OCI-LY7 (cell line): Measurements from ENCODE around the gene HES4. TPM values are rescaled to one million over a fixed set of nuclear protein-coding genes. Genes with fewer than 3 reads are reported as not detected.

Source experiments
- BruUV-seq: library from RNA; stranded (reverse); fragments of 400-500 nt; replicated peaks from 2 replicates; lab custom pipeline; 2021; lab: Mats Ljungman, UMichigan
- CTCF ChIA-PET: fragments of 300-600 bp; sonication (Branson Sonifier 250); formaldehyde crosslinking; loops from one replicate; lab custom pipeline; 2022; ENCODE audit warnings: antibody characterized with exemption; ENCODE audit not compliant: unreplicated experiment; lab: Charles Lee
- POLR2A ChIA-PET: fragments of 300-600 bp; sonication (Branson Sonifier 250); formaldehyde crosslinking; loops from one replicate; lab custom pipeline; 2022; ENCODE audit warnings: antibody characterized with exemption; lab: Charles Lee
- DNase-seq: peaks from one replicate; pipeline ENCODE4 v3.0.0-alpha.2; 2015; ENCODE audit warnings: low spot score
- H2AFZ ChIP-seq: fragments of 200-600 bp; sonication (generic), shearing (Covaris generic); 2 replicates; pipeline ENCODE4 v1.6.1; 2014; ENCODE audit warnings: mild to moderate bottlenecking, antibody characterized with exemption, low read length, moderate library complexity
- H3K27ac ChIP-seq: fragments of 200-600 bp; sonication (generic); 2 replicates; pipeline ENCODE4 v1.5.1; 2014; ENCODE audit warnings: mixed run types, low read depth, mild to moderate bottlenecking, moderate library complexity, low read length, inconsistent platforms; ENCODE audit not compliant: poor library complexity, severe bottlenecking
- H3K36me3 ChIP-seq: fragments of 200-600 bp; sonication (generic); 2 replicates; pipeline ENCODE4 v1.6.1; 2014; ENCODE audit warnings: mild to moderate bottlenecking, antibody characterized with exemption, low read length, moderate library complexity, mixed read lengths; ENCODE audit not compliant: insufficient read depth
- H3K4me1 ChIP-seq: fragments of 200-600 bp; sonication (generic); 2 replicates; pipeline ENCODE4 v1.5.1; 2014; ENCODE audit warnings: mild to moderate bottlenecking, low read length; ENCODE audit not compliant: insufficient read depth, poor library complexity, severe bottlenecking
- H3K4me2 ChIP-seq: fragments of 200-600 bp; sonication (generic); 2 replicates; pipeline ENCODE4 v1.6.1; 2014; ENCODE audit warnings: mild to moderate bottlenecking, low read length
- H3K4me3 ChIP-seq: fragments of 200-600 bp; sonication (generic); 2 replicates; pipeline ENCODE4 v1.5.1; 2014; ENCODE audit warnings: mild to moderate bottlenecking, low read depth, low read length; ENCODE audit not compliant: poor library complexity, severe bottlenecking
- H3K79me2 ChIP-seq: fragments of 200-600 bp; sonication (generic); 2 replicates; pipeline ENCODE4 v1.6.1; 2016; ENCODE audit warnings: low read depth, mild to moderate bottlenecking, low read length, moderate library complexity, mixed read lengths; ENCODE audit not compliant: insufficient read depth
- H3K9me2 ChIP-seq: fragments of 200-600 bp; sonication (generic); 2 replicates; pipeline ENCODE4 v1.6.1; 2016; ENCODE audit warnings: mild to moderate bottlenecking, low read length, mixed read lengths; ENCODE audit not compliant: insufficient read depth
- H3K9me3 ChIP-seq: fragments of 200-600 bp; sonication (generic); 2 replicates; pipeline ENCODE4 v1.6.1; 2014; ENCODE audit warnings: mild to moderate bottlenecking, mixed run types, low read length, mixed read lengths
- H4K20me1 ChIP-seq: fragments of 200-600 bp; sonication (generic); 2 replicates; pipeline ENCODE4 v1.6.1; 2014; ENCODE audit warnings: mild to moderate bottlenecking, antibody characterized with exemption, low read length, moderate library complexity, mixed read lengths; ENCODE audit not compliant: insufficient read depth
- EZH2phosphoT487 ChIP-seq: fragments of 200-600 bp; sonication (generic); IDR thresholded peaks from 2 replicates; pipeline ENCODE4 v1.6.1; 2018; ENCODE audit warnings: low read depth, borderline replicate concordance, mild to moderate bottlenecking, mixed run types, antibody characterized with exemption, low read length, moderate library complexity, mixed read lengths
- intact Hi-C: fragments of 100-400 bp; cut with micrococcal nuclease; formaldehyde crosslinking; loops from one replicate; pipeline ENCODE4 v1.10.0; 2022; ENCODE audit not compliant: unreplicated experiment
- total RNA-seq, 2 experiments: library from RNA; depleted of rRNA in 1 of 2; stranded (reverse); fragments of >200 nt in 1 of 2; shearing (Covaris generic) in 1 of 2; gene quantifications; 2 replicates each; pipeline ENCODE4 v1.2.3, GENCODE V29; 2014 to 2022
- TF ChIP-seq, protein P1 (sequence below): fragments of 200-600 bp; sonication (generic); conservative IDR thresholded peaks from 2 replicates; pipeline ENCODE4 v1.5.1; 2014; ENCODE audit warnings: mild to moderate bottlenecking, antibody characterized with exemption, low read length, moderate library complexity, mixed read lengths

The HES4 gene
- total RNA-seq, 2 experiments from 2014 or later: not detected

DNA sequence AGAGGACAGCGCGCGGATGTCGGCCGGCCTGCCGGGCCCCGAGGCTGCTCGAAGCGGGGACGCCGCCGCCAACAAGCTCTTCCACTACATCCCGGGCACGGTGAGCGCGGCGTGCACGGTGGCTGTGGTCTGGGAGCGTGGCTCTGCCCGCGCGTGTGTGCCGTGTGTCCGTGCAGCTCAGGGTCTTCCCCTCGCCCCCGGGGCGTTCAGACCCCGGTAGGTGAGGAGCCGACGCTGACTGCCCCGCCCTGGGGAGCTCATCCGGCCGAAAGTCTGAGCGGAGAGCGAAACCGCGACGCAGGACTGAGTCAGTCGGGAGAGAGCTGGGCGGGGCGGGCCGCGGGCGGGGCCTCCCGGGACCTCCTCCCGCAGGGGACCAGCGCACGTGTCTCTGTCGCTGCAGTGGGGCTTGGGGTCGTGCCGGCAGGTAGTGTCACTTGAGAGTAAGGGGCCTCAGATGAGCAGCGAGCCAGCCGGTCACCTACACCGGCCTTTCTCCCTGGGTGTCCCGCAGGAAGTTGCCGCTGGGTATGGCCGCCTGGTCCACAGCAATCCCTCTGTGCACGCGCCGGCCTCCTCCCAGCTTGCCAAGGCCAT lies 33.1 kb downstream of the HES4 start:
- Histone ChIP-seq H3K9me2 (no peaks in the 10 kb centered on the region), H3K36me3 (no peaks in the 10 kb centered on the region), H3K4me3 (peak overlapping the region; percentile 22), H3K27ac (no peak overlapping the region), H3K9me3 (no peaks in the 10 kb centered on the region), H3K4me2 (peak overlapping the region; percentile 57; the same call in 1 of the 2 replicates), H4K20me1 (no peaks in the 10 kb centered on the region), H2AFZ (no peak overlapping the region), H3K79me2 (no peaks in the 10 kb centered on the region), H3K4me1 (no peaks in the 10 kb centered on the region)
- no peak for TF ChIP-seq EZH2phosphoT487
- TF ChIP-seq, protein P1, sequence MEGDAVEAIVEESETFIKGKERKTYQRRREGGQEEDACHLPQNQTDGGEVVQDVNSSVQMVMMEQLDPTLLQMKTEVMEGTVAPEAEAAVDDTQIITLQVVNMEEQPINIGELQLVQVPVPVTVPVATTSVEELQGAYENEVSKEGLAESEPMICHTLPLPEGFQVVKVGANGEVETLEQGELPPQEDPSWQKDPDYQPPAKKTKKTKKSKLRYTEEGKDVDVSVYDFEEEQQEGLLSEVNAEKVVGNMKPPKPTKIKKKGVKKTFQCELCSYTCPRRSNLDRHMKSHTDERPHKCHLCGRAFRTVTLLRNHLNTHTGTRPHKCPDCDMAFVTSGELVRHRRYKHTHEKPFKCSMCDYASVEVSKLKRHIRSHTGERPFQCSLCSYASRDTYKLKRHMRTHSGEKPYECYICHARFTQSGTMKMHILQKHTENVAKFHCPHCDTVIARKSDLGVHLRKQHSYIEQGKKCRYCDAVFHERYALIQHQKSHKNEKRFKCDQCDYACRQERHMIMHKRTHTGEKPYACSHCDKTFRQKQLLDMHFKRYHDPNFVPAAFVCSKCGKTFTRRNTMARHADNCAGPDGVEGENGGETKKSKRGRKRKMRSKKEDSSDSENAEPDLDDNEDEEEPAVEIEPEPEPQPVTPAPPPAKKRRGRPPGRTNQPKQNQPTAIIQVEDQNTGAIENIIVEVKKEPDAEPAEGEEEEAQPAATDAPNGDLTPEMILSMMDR: no peak
- CTCF ChIA-PET: no interaction called here
- peak; percentile 25 for DNase-seq
- POLR2A ChIA-PET: no interaction called here
- intact Hi-C loops: no loop called here
- no TSS peak for BruUV-seq

DNA sequence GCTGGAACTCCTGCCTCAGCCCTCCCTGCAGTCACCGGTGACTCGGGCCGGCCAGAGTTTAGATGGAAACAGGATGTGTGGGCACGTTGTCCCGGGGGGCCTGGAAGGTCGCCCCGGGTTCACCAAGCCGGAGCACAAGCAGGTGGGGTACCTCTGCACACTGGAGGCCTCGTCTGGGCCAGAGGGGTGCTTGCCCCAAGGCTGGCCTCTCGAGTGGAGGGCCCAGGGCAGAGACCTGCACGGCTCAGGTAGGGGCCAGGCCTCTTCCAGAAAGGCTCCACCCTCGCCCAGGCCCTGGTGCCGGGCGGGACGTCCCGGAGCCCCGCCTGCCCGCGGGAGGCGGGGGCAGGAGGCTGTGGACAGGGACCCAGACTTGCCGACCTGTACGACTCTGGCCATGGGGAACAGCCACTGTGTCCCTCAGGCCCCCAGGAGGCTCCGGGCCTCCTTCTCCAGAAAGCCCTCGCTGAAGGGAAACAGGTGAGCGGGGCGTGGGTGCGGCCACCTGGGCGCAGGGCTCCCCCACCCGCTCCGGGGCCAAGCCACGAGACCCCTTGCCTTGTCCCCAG lies 33.7 kb downstream of the HES4 start, which contains the start of gene PLEKHN1:
Gene PLEKHN1 (plus strand): TSS at position 348 of the 569 bp plus-strand sequence. CDS start 50 bp downstream, at position 398.
- intact Hi-C loops: no loop called here
- Histone ChIP-seq H3K9me2 (no peaks in the 10 kb centered on the region), H3K4me3 (peak within 1 kb of the TSS; percentile 22), H3K4me1 (peaks cover 4% of the 10 kb centered on the region), H3K27ac (no peak within 1 kb of the TSS), H3K79me2 (no peaks in the 10 kb centered on the region), H3K9me3 (no peaks in the 10 kb centered on the region), H3K36me3 (no peaks in the 10 kb centered on the region), H2AFZ (no peak within 1 kb of the TSS), H3K4me2 (peak within 1 kb of the TSS; percentile 57; the same call in 1 of the 2 replicates), H4K20me1 (no peaks in the 10 kb centered on the region)
- no peak for DNase-seq
- TF ChIP-seq, protein P1: no peak
- BruUV-seq: no TSS peak
- ChIA-PET POLR2A (no interaction called here), CTCF (no interaction called here)

DNA sequence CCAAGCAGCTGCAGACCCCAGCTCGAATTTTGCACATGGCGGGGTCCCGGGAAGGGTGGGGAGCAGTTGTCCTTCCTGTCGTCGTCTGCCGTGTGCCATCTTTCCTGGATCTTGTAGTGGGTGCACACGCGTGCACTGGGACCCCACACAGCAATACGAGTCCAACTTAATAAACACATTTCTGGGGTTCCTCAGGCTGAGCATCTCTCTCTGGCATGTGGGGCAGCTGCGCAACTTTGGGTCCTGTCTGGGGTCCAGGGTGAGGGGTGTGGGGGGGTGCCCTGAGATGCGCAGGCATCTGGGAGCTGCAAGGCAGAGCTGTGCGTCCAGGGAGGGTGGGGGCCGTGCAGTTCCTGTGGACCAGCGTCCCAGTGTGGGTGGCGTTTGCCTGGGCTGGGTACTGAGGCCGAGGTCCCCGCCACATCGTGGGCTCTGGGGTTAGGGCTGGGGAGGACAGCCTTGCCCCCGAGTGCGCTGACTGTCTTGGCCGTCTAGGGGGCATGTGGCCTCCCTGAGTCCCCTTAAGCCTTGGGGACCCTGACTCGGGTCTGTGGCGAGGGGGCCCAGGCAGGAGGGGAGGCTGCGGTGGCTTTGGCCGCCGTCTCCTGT lies 34.3 kb downstream of the HES4 start:
- Histone ChIP-seq H3K9me2 (no peaks in the 10 kb centered on the region), H2AFZ (no peak overlapping the region), H4K20me1 (no peaks in the 10 kb centered on the region), H3K4me2 (no peak overlapping the region), H3K27ac (no peak overlapping the region), H3K4me1 (peaks cover 6% of the 10 kb centered on the region), H3K9me3 (no peaks in the 10 kb centered on the region), H3K4me3 (no peak overlapping the region), H3K36me3 (no peaks in the 10 kb centered on the region), H3K79me2 (no peaks in the 10 kb centered on the region)
- POLR2A ChIA-PET: no interaction called here
- CTCF ChIA-PET: no interaction called here
- no peak for DNase-seq
- TF ChIP-seq EZH2phosphoT487: no peak
- TF ChIP-seq, protein P1: no peak
- intact Hi-C loops: no loop called here
- BruUV-seq: no TSS peak
